Mucosa of gallbladder (tissue), 1 donor: ENCODE measurements around the gene MYF6. TPM values are rescaled to one million over a fixed set of nuclear protein-coding genes. Genes with fewer than 3 reads are reported as not detected.

Experiments used
- DNase-seq: peaks from one replicate; pipeline ENCODE4 v3.0.0-alpha.2; 2020; ENCODE audit warnings: low spot score
- total RNA-seq: library from RNA; stranded (reverse); gene quantifications from one replicate; pipeline ENCODE4 v1.2.1, GENCODE V29; 2021
- donor health status: DM: no; HTN: no; CAD: no.

The MYF6 gene
- total RNA-seq, 1 donor from 2014 or later, result not detected

DNA sequence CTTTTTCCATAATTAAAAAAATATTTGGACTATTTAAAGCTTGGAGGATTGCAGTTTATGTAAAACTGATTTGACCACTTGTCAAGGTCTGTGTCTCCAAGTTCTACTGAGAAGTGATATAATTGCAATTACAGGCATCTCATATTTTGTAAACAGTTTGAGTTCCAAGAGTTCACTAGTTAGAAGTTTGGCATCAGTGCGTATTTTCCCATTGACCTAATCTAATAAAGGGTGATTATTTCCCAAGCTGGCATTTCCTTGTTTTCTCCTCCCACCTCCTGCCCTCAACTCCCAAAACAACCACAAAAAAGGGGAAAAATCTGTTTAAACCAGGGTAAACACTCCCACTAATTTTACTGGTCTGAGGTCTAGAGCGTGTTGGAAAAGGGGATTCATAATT is 3.0 kb upstream of the MYF6 start:
- no peak for DNase-seq

DNA sequence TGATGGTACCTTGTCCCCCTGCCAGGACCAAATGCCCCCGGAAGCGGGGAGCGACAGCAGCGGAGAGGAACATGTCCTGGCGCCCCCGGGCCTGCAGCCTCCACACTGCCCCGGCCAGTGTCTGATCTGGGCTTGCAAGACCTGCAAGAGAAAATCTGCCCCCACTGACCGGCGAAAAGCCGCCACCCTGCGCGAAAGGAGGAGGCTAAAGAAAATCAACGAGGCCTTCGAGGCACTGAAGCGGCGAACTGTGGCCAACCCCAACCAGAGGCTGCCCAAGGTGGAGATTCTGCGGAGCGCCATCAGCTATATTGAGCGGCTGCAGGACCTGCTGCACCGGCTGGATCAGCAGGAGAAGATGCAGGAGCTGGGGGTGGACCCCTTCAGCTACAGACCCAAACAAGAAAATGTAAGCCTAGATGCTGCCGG is 410 bp downstream of the MYF6 start:
- no peak for DNase-seq

GRCh38 chr12:80708259-80708974 is 983 bp downstream of the MYF6 start:
- no peak for DNase-seq

- DNase-seq, result no peak
These were observed 1.5 kb downstream of the MYF6 start for GRCh38 chr12:80708975-80709328.

- no peak for DNase-seq
These were observed 2.6 kb downstream of the MYF6 start for GRCh38 chr12:80709811-80710726.

DNA sequence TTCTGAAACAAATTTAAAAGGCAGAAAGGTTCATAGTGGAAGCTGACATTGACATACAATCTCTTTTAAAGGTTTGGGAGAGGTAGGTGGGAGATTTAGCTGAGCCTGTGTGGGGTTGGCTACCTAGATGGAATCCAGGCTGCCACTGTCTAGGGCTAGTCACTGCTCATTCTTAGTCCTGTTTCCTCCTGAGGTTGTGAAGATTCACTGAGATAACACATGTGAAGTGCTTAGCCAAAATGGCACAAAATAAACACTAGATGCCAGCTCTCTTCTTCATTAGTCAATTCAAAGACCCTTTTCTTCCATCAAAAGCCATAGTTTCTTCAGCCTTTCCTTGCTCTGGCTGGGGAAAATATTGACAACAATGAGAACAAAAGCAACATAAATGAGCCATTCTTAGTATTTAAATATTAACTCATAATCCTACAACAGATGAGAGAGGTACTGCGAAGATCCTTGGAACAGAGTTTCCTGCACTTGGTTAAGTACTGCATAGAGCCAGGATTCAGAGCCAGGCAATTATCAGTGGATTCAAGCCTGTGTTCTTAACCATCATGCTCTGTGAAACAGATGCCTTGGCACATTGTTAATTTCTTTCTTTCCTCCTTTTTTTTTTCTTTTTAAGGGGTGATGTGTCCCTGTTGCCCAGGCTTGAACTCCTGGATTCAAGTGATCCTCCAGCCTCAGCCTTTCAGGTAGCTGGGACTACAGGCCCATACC is 3.5 kb downstream of the MYF6 start:
- no peak for DNase-seq

DNA sequence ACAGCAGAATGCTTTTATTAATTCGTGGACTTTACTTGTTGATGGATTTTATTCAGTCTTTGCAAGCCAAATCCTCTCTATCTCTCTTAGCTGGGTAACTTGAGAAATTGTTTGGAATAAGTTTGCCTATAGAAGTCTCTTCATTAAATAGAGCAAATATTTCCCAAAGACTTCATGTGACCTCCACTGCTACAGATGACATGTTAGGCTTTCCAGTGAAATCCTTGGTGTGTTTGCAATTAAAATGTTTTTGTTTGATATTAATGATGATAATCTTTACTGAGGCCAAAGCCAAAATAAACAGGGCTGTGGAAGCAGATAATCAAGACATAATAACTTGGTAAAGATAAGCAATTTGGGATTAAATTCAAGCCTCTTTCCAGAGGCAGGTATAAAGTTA is 4.4 kb downstream of the MYF6 start:
- DNase-seq, result no peak

DNA sequence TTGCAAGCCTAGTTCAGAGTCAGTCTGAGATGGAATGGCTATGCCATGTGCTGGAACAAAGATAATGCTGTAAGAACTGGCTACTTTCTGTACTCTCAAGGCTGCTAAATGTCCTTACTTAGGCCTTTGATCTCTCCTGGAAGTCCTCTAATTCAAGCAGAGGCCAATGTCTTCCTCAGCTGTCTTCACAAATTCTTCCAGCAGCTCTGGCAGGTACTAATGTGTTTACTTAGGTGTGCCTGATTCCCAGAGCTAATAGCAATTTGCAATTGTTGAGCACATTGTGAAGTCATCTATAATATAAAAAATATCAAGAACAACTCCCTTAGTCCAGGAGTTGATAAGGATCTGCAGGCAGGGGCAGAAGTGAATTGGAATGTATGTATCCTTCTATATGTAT is 5.4 kb downstream of the MYF6 start:
- no peak for DNase-seq

DNA sequence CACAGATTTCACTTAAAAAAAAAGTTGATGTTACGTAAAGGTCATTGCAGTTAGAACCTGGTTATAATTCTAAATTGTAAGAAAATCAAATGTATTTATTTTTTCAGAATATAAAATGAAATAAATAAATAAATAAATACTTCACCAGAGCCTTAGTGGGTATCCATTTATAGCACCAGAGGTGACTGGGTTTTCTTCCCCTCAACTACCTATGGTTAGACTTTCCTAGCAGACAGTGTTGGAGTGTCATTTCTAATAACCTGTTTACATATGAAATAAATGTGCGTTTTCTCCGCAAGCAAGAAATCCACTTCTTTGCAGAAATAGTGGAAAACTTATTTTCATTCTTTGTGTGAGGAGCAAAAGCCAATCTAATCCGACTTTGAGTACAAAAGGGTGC is 6.0 kb downstream of the MYF6 start:
- DNase-seq, result no peak

DNA sequence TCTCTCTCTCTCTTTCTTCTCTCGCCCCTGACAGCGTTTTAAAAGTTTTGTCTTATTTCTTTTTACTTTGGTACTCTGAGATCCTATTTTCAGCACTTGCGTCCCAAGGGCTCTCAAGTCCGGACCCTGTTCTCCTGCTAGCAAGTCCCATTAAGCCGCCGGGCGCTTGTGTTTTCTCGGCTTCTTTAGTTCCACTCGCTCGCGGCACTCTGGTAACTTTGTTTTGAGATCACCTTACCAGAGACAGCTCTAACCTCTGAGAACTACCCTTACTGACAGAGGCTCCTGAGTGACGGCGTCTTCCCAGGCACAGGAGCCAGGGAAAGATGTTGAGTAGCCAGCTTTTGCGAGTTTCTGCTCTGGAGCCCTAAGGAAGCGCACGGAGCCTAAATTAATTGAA is 6.6 kb downstream of the MYF6 start:
- no peak for DNase-seq

- DNase-seq, result no peak
These were observed 7.4 kb downstream of the MYF6 start for GRCh38 chr12:80714846-80715245.

DNA sequence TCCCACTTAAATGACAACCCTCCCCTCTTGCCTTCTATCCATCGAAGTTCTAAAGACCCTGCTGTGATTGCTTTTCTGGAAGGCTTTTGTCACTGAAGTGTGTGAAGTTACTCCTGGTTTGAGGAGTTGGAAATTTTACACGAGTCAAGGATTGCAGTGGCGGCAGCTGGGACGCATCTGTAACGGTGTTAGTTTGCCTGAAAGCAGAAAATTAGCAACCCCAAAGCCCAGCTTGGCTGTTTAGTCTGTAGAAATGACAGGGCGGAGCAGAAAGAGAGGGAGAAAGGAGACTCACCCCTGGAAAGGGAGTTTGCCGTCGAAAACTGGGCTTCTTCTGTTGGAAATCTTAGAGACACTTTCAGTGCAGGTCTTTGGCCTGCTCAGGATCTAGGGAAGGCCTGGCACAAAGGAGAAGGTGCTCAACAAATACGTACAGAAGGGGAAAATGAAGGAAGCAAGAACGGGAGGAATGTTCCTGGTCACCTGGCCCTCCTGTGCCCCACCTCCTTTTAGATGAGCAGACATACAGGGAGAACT is 8.3 kb downstream of the MYF6 start:
- no peak for DNase-seq

DNA sequence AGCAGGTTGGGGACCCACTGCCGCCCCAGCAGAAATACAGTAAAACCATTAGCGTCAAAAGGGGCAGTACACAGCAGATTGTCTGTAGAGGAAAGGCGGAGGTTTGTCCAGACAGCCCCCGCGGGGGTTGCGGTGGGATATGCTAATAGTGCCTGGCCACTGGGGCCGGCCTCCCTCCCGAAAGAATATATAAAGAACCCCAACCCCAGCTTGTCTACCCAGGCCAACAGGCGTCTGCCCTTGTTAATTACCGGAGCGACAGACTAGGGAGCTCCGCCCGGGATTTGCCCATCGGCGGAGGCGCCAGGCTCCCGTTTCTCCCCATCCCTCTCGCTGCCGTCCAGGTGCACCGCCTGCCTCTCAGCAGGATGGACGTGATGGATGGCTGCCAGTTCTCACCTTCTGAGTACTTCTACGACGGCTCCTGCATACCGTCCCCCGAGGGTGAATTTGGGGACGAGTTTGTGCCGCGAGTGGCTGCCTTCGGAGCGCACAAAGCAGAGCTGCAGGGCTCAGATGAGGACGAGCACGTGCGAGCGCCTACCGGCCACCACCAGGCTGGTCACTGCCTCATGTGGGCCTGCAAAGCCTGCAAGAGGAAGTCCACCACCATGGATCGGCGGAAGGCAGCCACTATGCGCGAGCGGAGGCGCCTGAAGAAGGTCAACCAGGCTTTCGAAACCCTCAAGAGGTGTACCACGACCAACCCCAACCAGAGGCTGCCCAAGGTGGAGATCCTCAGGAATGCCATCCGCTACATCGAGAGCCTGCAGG is 9.4 kb downstream of the MYF6 start, which contains the start of gene MYF5:
Gene MYF5 (plus strand): TSS at position 217 of the 774 bp plus-strand sequence. CDS start 152 bp downstream, at position 369.
- no peak for DNase-seq

- no peak for DNase-seq
These were observed 10.4 kb downstream of the MYF6 start for GRCh38 chr12:80717856-80718255.

- DNase-seq, result no peak
These were observed 13.1 kb downstream of the MYF6 start for GRCh38 chr12:80720516-80720915.

DNA sequence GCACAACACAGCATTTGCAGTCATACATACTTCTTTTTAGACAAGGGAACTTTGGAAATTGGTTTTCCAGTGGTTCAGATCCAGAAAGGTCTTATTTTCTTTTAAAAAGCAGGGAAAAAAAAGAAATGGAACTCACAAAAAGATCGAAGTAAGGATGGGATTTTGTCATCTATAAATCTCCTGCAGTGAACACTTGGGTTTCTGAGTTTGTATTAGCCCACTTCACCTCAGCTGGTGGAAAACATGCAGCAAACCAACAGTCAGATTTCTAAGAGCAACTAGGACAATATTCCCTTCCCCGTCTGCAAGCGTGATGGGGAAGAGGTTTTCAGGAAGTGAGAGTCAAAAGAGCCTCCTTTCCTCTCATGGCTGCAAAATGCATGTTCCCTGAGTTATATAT is 13.9 kb downstream of the MYF6 start:
- no peak for DNase-seq

GRCh38 chr12:80745851-80746505 is 38.5 kb downstream of the MYF6 start:
- DNase-seq, result no peak

DNA sequence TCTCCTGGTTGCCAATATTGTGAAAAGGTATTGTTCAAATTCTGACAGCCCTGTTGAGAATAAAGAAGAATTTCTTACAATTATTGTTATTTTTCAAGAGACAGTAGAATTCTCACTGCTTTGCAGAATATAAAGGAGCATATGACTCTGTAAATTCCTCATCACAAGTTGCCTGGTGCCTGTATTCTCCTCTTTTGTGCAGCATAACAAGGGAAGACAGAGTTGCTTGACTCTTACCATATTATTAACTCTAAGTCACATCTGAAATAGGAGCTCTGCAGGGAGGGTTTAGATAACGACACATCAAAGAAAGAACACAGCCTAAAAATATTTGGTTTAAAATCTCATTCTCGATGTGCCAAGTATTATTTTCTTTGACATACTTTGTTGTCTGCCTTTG is 40.4 kb downstream of the MYF6 start:
- DNase-seq, result no peak

- no peak for DNase-seq
These were observed 42.0 kb downstream of the MYF6 start for GRCh38 chr12:80749456-80749855.

DNA sequence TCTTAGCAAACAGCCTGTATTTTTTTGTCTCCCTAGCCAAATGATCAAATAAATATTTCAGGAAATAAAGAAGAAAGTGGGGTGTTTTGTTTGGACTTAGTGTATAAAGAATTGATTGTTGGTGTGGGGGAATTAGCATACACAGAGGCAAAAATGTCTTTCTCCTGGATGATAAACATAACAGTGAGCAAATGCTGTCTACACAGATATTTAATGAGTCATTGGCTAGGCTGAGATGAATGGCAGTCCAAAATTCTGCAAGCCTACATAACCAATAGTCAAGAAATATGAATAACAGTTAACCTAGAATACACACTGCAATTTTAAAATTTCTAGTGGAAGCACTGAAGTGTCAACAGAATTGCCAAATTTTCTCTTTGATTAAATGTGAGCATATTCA is 45.0 kb downstream of the MYF6 start:
- no peak for DNase-seq

GRCh38 chr12:80754274-80754673 is 46.8 kb downstream of the MYF6 start:
- no peak for DNase-seq
